ENCODE data around the gene TMEM132C.

Gene TMEM132C

GRCh38 chr12:128536810-128537209 is 269.8 kb downstream of the TMEM132C start:
- Histone ChIP-seq H3K9me3 (replicated peaks; ENCODE audit: insufficient read depth, low read length) (no peaks in the 10 kb centered on the region), H3K4me1 (ENCODE audit: low read length) (no peaks in the 10 kb centered on the region), H3F3A (ENCODE audit: insufficient read depth, low read length) (no peaks in the 10 kb centered on the region), H3K79me2 (ENCODE audit: low read length) (no peaks in the 10 kb centered on the region), H3K27ac (ENCODE audit: low read length) (no peak overlapping the region), H3K36me3 (replicated peaks; ENCODE audit: insufficient read depth, low read length) (no peaks in the 10 kb centered on the region), H3K9ac (ENCODE audit: low read length) (no peak overlapping the region), H3K4me2 (ENCODE audit: low read depth, low read length) (no peak overlapping the region), H3K9me2 (replicated peaks; ENCODE audit: insufficient read depth, low read length) (no peaks in the 10 kb centered on the region), H2AFZ (ENCODE audit: low read length) (no peak overlapping the region), H3K4me3 (ENCODE audit: low read length) (no peak overlapping the region), H3K27me3 (replicated peaks; ENCODE audit: insufficient read depth, low read length) (no peaks in the 10 kb centered on the region), H4K20me1 (ENCODE audit: insufficient read depth, low read length) (no peaks in the 10 kb centered on the region)
- no peak for DNase-seq
- TF ChIP-seq CTCF (IDR thresholded peaks at IDR 0.05; ENCODE audit: low read length) (no peak), EZH2phosphoT487 (IDR thresholded peaks at IDR 0.05; ENCODE audit: low read length) (no peak)

- DNase-seq = no peak
- H3K27ac ChIP-seq (ENCODE audit: low read length) = no peak overlapping the region
- no peak overlapping the region for H2AFZ ChIP-seq (ENCODE audit: low read length)
- TF ChIP-seq EZH2 (optimal IDR thresholded peaks at IDR 0.05; ENCODE audit: low read depth, low read length) (no peak), CTCF (IDR thresholded peaks at IDR 0.05; ENCODE audit: low read length) (no peak), EZH2phosphoT487 (IDR thresholded peaks at IDR 0.05; ENCODE audit: low read length) (no peak)
- no peak overlapping the region for H3K4me2 ChIP-seq (ENCODE audit: low read depth, low read length)
- no peaks in the 10 kb centered on the region for H3K27me3 ChIP-seq (replicated peaks; ENCODE audit: insufficient read depth, low read length)
- no peaks in the 10 kb centered on the region for H3K79me2 ChIP-seq (ENCODE audit: low read length)
- H3K9me2 ChIP-seq (replicated peaks; ENCODE audit: insufficient read depth, low read length) = no peaks in the 10 kb centered on the region
- H3K36me3 ChIP-seq (replicated peaks; ENCODE audit: insufficient read depth, low read length) = no peaks in the 10 kb centered on the region
- no peak overlapping the region for H3K4me3 ChIP-seq (ENCODE audit: low read length)
- no peak overlapping the region for H3K9ac ChIP-seq (ENCODE audit: low read length)
- no peaks in the 10 kb centered on the region for H3F3A ChIP-seq (ENCODE audit: insufficient read depth, low read length)
- no peaks in the 10 kb centered on the region for H3K4me1 ChIP-seq (ENCODE audit: low read length)
- H3K9me3 ChIP-seq (replicated peaks; ENCODE audit: insufficient read depth, low read length) = no peaks in the 10 kb centered on the region
- H4K20me1 ChIP-seq (ENCODE audit: insufficient read depth, low read length) = no peaks in the 10 kb centered on the region
These were observed 270.7 kb downstream of the TMEM132C start for GRCh38 chr12:128537668-128538067.

GRCh38 chr12:128542844-128543243 is 275.9 kb downstream of the TMEM132C start:
- peak overlapping the region; percentile 37; the same call in 1 of the 2 replicates for H3K9ac ChIP-seq (ENCODE audit: low read length)
- peak; percentile 33 for DNase-seq
- no peaks in the 10 kb centered on the region for H3K36me3 ChIP-seq (replicated peaks; ENCODE audit: insufficient read depth, low read length)
- peak overlapping the region; percentile 57; the same call in 1 of the 2 replicates for H3K4me2 ChIP-seq (ENCODE audit: low read depth, low read length)
- no peaks in the 10 kb centered on the region for H3K27me3 ChIP-seq (replicated peaks; ENCODE audit: insufficient read depth, low read length)
- H3K4me3 ChIP-seq (ENCODE audit: low read length) = peak overlapping the region; percentile 37; the same call in 1 of the 2 replicates
- no peaks in the 10 kb centered on the region for H3K4me1 ChIP-seq (ENCODE audit: low read length)
- H3K79me2 ChIP-seq (ENCODE audit: low read length) = no peaks in the 10 kb centered on the region
- no peaks in the 10 kb centered on the region for H3K9me2 ChIP-seq (replicated peaks; ENCODE audit: insufficient read depth, low read length)
- H4K20me1 ChIP-seq (ENCODE audit: insufficient read depth, low read length) = no peaks in the 10 kb centered on the region
- H3K27ac ChIP-seq (ENCODE audit: low read length) = peak overlapping the region; percentile 18; the same call in 1 of the 2 replicates
- no peaks in the 10 kb centered on the region for H3K9me3 ChIP-seq (replicated peaks; ENCODE audit: insufficient read depth, low read length)
- TF ChIP-seq EZH2phosphoT487 (IDR thresholded peaks at IDR 0.05; ENCODE audit: low read length) = no peak
- no peak for TF ChIP-seq CTCF (IDR thresholded peaks at IDR 0.05; ENCODE audit: low read length)
- TF ChIP-seq EZH2 (optimal IDR thresholded peaks at IDR 0.05; ENCODE audit: low read depth, low read length) = no peak
- H3F3A ChIP-seq (ENCODE audit: insufficient read depth, low read length) = no peaks in the 10 kb centered on the region
- peak overlapping the region; percentile 27; the same call in 1 of the 2 replicates for H2AFZ ChIP-seq (ENCODE audit: low read length)

Measured in MM.1S (cell line).